KG1 (cell line): ENCODE results near the gene NOTCH4.

Experiments
- DNase-seq: peaks from one replicate; lab custom pipeline; 2025; lab: John Stamatoyannopoulos, UW

The NOTCH4 gene

DNA sequence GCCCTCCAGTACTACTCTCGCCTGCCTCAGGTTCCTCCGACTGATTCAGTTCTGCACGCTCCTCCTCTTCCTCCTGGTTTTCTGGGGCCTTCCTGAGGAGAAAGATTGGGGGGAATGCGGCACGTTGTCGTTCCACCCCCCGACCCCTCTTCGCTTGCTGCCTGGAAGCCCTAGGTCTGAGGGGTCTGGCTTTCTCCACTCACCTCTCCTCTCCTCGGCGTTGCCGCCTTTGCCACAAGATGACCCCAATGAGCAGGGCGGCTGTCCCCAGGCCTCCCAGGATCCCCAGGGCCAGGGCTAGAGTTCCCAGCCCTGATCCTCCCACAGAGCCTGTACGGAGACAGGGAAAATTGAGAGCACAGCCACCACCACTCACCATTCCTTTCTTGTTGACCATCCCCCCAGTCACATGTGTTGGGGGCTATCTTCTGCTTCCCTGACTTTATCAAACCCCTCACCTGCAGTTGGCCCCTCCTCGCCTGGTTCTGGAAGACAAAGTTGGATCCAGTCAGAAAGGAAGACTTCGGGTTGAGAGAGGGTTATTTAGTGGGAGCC lies 42.6 kb downstream of the NOTCH4 start:
- no peak for DNase-seq

DNA sequence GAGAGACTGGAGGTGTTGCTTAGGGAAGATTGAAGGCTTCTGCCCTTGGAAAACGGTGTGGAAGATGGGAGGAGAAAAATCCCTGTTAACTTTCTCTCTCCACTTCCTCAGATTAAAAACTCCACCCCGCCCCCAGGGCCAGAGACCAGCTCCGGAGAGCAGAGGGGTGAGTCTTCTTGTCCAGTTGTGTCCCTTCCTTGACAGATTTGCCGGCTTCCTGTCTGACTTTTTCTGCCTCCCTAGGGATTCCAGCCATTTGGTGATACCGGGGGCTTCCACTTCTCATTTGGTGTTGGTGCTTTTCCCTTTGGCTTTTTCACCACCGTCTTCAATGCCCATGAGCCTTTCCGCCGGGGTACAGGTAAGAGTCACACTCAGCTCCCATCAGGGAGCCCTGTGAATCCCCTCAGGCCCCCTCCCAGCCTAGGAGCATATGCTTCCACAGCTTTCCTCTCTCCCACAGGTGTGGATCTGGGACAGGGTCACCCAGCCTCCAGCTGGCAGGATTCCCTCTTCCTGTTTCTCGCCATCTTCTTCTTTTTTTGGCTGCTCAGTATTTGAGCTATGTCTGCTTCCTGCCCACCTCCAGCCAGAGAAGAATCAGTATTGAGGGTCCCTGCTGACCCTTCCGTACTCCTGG lies 44.0 kb downstream of the NOTCH4 start:
- no peak for DNase-seq

DNA sequence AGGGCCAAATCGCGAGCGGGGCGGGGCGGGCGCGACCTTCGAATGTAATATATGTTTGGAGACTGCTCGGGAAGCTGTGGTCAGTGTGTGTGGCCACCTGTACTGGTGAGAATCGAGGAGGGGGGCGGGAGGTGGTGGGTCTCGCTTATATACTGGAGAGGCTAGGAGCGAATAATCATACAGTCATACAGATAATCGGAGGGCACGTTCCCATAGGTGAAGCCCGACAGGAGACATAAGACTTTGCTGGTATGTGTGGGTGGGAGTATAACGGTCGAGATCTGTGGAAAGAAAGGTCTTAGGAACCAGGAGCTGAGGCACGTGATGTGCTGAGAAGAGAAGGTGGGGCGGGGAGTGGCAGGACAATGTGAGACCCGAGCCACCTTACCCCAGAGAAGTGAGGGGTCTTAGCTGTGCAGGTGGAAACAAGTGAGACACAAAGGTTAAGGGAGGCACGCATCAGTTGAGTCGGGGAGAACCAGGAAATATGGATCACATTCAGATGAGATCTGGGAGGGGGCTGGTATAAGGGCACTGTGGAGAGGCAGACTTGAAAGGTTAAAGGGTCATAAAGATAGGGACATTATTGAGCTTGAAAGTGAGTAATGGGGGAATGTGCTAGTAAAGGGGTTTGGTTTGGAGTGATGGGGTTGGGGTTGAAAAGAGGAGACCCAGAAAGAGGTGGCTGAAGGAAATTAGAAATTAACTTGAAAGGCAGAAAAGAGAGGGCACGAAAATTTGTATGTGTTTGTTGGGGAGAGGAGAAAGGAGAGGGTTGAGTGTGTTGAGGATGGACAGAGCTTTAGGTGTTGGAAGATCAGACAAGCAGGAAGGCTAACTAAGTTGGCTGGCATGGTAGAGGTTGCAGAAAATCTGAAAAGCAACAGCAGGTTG lies 45.1 kb downstream of the NOTCH4 start:
- no peak for DNase-seq

DNA sequence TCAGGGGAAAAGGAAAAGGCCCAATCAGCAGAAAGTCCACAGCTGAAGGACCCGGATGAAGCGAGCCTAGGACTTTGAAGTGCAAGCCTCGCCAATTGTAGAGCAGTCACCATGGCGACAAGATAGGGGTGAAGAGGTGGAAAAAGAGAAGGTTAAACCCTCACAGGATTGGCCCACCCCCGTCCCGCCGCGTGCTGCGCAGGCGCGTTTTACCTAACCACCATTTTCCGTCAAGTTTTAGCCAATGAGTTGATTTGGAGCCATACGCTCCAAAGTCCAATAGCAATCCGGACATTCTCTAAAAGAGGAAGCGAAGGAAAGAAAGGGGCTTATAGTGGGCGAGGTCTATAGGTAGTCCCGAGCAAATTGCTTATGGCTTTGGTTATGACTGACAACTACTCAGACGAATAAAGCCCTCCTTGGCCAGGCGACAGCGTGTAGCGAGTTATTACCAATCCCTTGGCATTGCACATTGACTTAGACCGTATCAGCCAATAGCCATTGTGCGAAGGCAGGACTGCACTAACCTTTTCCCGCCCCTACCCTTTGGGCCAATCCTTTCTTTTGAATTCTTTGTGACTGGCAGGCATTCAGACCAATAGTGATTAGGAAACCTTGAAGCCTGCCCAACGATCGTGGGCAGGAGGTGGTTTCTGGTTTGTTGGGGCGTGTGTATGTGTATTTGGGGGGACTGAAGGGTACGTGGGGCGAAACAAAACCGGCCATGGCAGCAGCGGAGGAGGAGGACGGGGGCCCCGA lies 45.9 kb downstream of the NOTCH4 start, which contains the start of gene RNF5:
Gene RNF5, plus strand, starts transcription at position 618 of the 759 bp plus-strand sequence. Its CDS starts 107 bp downstream, at position 725.
- peak; percentile 99 for DNase-seq

DNA sequence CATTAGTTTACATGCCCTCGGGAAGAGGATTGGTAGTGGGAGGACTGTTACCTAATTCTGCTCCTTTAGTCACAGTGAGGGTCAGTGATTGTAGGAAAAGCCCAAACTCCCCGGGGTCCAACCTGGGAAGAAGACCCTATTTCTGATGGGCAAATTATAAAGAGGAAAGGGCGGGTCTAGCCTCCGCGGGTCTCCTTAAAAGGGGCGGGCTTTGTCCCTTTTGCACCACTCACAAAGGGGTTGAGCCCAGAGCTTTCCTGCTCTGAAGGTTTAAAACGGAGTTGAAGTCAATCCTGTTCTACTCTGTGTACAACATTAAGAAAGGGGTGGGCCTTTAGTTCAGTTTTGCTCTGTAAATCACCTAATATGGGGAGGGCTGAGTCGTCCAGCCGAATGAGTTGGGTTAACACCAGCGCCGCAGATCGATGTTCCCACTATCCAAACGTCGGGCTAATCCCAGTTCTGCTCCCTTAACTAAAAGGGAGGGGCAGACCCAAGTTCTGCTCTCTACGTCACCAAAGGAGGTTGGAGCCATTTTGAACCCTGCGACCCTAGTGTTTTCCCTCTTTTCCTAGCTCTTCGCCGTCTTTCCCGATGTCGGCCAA lies 46.6 kb downstream of the NOTCH4 start:
- peak; percentile 77 for DNase-seq

DNA sequence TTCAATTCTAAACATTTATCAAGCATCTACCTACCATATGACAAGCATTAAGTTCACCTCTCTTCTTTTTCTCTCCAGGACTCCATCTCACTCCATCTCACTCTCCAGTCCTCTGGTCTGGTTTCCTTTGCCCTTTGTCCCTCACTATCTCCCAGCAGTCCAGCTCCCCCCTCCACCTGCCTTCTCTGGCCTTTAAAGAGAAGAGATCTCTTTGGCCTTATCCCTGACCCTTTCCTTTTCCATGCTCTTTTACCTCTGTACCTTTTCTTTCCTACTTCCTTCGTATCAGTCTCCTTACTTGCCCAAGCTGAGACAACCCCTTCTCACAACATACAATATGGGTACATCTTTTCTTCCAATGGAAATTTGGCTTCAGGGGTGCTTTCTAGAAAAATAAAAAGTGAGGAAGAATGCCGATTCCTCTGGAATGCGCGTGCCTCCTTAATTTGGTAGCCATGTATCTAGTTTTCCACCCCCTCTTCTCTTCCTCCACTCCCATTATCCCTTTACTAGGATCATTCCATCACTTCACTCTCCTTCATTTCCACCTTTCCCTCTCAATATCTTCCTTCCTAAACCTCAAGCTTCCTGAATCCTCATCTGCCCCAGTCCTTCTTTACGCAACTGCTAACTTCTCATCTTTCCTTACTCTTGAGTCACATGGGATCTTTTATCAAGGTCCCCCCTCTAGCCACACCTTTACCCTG lies 47.2 kb downstream of the NOTCH4 start:
- no peak for DNase-seq

DNA sequence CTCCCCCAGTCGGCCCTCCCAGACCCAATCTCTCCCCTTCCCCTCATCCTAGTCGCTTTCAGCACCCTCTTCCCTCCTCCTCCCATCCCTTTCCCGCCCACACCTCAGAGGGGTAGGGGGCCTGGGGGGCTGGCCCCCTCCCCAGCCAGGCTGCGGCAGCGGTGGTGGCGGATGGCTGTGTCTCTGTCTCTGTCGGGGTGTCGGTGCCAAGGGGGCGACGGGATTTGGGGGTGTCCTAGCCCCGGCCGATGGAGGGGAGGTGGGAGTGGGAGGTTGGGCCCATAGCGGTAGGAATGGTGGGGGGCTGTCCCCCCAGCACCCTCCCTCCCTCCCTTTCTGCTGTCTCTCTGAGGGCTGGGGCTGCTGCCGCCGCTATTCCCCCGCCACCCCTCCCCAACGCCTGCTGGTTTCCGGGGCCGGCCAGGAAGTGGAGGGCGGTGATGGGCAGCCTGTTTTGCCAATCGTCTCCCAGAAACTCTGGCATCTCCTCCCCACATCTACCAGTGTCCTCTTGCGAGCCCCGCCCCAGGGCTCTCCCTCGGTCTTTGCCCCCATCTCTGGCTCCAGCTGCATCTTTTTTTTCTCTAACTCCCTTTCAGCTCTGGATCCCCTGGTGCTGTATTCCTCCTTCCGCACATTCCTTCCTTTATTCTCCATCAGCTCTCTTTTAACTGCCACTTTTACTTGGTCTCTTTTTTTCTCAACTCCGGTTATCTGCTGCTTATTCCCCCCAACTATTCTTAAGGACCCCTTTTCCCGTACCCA lies 48.0 kb downstream of the NOTCH4 start, which contains the start of gene AGPAT1:
Gene AGPAT1, minus strand, starts transcription at position 374 of the 765 bp plus-strand sequence. CDS start 4,588 bp downstream, outside the sequence.
- peak; percentile 79 for DNase-seq

DNA sequence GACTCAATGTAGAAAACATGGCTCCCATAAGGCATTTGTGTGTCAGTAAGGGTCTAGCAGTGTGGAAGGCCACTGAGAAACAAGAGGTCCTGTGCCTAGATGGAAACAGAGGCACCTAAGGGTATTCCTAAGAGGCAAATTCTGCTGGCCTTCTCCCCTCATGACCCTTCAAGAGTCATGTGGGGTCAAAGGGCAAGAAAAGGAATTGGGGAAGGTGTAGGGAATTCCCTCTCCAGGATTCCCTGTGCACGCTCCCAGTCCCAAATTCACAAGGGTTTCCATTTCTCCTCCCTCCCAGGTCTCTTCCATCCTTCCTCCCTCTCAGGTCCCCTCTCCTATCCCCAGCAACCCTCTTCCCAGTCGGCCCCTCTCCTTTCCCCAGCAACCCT lies 48.6 kb downstream of the NOTCH4 start:
- DNase-seq = no peak

DNA sequence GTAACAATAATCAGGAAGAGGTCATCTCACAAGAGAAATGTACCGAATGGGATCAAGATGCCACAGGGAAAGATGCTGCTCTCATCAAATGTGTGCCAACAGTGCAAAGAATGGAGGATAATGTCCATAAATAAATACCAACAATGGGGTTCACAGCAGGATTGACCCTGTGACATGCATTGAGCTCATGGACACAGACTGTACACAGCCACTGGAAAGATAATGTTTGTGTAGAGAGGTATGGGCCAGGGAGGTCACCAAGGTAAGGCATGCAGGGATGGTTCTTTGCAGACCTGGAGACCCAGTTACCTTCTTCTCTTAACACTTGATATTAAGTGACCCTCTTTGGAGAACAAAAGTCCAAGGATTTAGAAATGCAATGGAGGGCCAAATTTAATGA lies 49.5 kb downstream of the NOTCH4 start:
- no peak for DNase-seq

DNA sequence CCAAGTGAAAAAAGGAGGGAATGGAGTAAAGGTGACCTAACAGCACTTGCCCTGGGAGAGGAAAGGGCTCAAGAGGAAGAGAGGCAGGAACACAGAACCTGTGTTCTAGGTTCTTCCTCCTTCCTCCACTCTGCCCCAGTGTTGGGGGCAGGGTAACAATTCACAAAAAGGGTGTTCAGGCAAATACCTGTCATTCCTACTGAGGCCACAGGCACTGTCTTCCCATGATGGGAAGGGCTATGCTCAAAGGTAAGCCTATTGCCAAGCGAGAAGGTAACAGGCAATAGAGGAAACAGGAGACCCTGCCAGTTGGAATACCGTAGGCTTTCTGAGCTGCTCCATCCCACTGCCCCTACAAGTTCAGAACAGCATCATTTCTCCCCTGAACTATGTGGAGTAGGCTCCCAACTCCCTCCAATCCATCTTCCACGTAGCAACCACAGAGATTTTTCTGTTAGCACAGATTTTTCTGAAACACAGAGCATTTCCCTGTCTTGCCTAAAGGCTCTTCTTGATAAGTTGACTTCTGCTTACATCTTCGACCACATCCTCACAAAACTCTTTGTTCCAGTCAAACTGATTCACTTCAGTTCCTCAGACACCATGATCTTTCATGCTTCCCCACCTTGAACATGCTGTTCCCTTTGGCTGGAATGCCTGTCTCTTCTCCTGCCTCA lies 50.7 kb downstream of the NOTCH4 start:
- DNase-seq = no peak

DNA sequence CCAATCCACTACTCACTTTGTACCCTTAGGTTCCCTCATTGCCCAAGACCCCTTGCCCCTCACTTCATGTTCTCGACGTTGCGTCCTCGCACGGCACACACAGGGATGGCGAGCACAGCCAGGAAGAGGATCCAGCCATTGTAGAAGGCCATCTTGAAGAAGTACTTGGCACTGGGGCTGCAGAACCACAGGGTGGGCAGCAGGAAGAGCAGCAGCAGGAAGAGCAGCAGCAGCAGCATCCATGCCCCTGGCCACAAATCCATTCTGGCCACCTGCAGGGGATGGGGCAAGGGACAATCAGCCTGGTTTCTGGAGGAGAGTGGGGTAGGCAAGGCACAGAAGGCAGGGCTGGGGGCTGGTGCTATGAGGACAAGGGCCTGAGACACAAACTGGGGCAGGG lies 52.6 kb downstream of the NOTCH4 start:
- no peak for DNase-seq

DNA sequence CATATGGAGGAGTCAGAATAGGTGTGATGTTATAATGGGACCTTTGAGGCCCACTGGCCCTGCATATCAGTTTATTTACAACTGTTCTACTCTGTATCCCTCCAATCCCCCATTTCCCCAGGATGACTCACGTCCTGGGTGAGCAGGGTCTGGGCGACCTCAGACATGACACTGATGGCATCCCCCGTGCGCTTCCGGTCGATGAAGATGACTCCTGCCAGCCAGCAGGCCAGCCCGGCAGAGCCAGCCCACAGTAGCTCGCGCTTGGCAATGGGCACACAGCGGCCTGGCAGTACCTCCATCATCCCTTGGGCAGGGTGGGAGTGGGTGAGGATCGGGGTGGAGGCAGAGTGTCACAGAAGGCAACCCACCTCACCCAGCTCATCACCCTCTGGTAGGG lies 53.6 kb downstream of the NOTCH4 start:
- no peak for DNase-seq

DNA sequence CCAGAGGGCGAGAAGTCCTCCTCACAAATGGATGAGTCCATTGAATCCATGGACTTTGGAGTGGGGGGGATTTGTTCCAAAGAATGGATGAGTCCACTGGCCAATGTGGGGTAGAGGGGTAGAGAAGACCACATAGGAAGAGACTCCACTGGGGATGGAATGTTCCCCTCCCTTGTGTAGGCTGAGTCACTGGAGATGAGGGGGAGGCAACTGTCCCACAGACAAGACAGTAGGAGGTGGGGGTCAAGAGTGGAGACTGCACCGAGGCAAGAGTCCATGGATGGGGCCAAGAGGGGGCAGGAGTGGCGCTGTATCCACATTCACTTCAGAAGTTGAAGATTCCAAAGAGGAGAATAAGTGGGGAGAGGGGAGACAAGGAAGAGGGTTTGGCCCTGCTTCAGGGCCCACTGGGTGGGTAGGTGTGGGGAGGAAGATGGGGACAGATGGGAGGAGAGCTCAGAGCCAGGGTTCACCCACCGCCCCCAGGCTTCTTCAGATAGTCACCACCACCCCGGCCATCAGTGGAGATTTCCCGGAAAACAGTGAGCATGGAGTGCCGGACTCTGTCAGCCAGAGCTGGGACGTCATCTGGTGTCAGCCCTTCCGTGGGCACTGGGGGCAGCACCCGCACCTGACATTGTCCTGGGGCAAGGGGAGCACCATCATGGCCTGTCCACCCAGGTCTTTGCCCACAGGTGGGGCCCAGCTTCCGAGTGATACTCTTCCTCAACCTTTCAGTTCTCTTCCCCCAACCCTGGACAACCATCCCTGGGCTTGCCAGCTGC lies 54.9 kb downstream of the NOTCH4 start:
- no peak for DNase-seq

DNA sequence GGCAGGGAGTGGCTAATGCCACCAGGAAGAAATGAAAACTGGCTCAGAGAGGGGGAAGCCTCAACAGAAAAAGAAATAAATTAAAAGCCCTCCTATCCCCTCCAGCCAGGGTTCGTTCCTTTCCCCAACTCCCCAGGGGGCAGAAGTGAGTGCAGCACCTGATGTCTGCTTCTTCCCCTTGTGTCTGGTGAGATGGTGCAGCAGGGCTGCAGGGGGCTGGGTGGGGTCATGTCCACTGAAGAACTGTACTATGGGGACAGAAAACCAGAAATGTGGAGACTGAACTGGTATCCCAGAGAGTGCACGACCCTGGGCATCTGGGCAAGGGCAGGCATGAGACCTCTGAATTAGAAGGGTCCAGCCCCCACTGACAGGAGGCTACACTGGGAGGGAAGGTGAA lies 55.5 kb downstream of the NOTCH4 start:
- DNase-seq = no peak

DNA sequence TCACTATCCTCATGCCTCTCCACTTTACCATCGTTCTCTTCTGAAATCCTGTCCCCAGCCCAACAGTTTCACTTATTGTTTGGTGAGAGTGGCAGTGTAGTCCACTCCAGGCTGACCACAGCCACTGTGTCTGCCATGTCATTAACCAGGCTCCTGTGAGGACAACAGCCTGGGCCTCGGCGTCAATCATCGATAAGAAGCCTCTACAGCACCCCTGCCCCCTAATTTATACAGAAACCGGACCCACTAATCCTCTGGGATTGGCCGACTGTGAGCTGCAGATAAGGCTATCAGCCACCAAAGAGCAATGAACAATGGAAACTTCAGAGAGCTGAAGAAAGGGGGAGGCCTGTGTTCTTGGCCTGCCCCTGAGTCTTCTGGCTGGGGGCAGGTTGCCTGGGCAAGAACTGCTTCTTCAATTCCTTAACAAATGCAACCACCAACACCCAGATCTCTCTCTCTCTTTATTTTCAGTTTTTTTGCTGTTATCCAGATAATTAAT lies 56.1 kb downstream of the NOTCH4 start:
- no peak for DNase-seq

DNA sequence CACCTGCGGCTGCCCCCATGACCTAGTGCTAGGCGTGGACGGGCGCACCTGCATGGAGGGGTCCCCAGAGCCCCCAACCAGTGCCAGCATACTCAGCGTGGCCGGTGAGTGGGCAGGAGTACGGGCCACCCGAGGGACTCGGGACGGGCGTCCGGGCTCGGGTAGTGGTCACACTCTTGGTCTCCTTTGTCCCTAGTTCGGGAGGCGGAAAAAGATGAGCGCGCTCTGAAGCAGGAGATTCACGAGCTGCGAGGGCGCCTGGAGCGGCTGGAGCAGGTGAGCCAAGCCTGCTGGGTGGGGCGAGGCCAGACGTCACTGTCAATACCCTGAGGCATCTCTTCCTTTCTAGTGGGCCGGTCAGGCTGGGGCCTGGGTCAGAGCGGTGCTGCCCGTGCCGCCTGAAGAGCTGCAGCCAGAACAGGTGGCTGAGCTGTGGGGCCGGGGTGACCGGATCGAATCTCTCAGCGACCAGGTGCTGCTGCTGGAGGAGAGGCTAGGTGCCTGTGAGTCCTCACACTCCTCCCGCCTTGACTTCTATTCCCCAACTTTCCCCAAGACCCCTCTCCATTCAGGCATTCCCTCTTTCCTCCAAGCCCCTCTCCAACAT lies 56.6 kb downstream of the NOTCH4 start:
- DNase-seq = no peak

DNA sequence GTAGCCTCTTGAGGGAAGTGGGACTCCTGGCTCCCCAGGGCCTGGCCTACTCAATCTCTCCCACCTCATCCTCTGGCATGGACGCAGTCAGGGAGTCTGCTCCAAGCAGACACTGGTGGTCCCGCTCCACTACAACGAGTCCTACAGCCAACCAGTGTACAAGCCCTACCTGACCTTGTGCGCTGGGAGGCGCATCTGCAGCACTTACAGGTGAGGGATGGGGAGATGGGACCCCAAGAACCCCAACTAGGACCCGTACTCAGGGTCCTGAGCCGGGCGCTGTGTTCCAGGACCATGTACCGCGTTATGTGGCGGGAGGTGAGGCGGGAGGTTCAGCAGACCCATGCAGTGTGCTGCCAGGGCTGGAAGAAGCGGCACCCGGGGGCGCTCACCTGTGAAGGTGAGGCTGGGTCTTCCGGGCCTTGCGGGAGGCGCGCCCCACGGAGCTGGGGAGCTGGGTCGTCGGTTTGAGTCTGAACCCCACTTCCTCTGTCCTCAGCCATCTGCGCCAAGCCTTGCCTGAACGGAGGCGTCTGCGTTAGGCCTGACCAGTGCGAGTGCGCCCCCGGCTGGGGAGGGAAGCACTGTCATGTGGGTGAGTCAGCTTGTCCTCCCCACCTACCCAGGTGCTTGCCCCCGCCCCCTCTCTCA lies 57.3 kb downstream of the NOTCH4 start:
- no peak for DNase-seq

DNA sequence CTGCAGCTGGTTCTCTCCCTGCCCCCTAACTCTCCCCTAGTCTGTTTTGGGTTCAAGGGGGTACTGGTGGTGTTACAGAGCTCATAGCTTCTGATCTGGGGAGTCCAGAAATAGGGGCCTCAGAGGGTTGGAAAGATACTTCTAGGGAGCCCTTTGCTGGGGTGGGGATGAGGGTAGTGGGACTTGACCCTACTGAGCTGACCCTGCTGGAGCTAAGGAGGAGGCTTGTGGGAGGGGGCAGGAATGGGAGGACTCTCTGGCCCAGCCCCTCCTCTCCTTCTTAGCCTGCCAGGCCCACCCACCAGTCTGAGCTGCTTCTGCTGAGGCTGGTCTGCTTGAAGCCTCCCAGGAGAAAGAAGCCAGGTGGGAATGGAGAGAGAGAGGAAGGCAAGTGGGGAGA lies 59.6 kb downstream of the NOTCH4 start, which contains the start of gene EGFL8:
Gene EGFL8, plus strand, starts transcription at position 301 of the 400 bp plus-strand sequence. CDS start 1,571 bp downstream, outside the sequence.
- no peak for DNase-seq
